ENCODE results near the gene ATP12A.

Gene ATP12A

GRCh38 chr13:24680258-24680920 is at the start of gene ATP12A:
ATP12A (plus strand) TSS chr13:24680408; CDS start chr13:24680744, 336 bp downstream.
- no peak for DNase-seq

- no peak for DNase-seq
These were observed 49.2 kb upstream of the ATP12A start for GRCh38 chr13:24630851-24631620.

GRCh38 chr13:24631922-24632321 is 48.3 kb upstream of the ATP12A start:
- no peak for DNase-seq

GRCh38 chr13:24632382-24633121 is 47.7 kb upstream of the ATP12A start:
- DNase-seq: no peak

- no peak for DNase-seq
These were observed 43.4 kb upstream of the ATP12A start for GRCh38 chr13:24636776-24637175.

GRCh38 chr13:24638096-24638495 is 42.1 kb upstream of the ATP12A start:
- DNase-seq: no peak

- DNase-seq: no peak
These were observed 39.5 kb upstream of the ATP12A start for GRCh38 chr13:24640752-24641151.

GRCh38 chr13:24642219-24642618 is 38.0 kb upstream of the ATP12A start:
- DNase-seq: no peak

GRCh38 chr13:24644036-24644435 is 36.2 kb upstream of the ATP12A start:
- no peak for DNase-seq

GRCh38 chr13:24648271-24648670 is 31.9 kb upstream of the ATP12A start:
- DNase-seq: no peak

GRCh38 chr13:24648983-24649687 is 31.1 kb upstream of the ATP12A start:
- DNase-seq: no peak

GRCh38 chr13:24649688-24650043 is 30.5 kb upstream of the ATP12A start:
- DNase-seq: no peak

GRCh38 chr13:24650161-24650560 is 30.0 kb upstream of the ATP12A start:
- DNase-seq: no peak

GRCh38 chr13:24651718-24652345 is 28.4 kb upstream of the ATP12A start:
- no peak for DNase-seq

- no peak for DNase-seq
These were observed 27.8 kb upstream of the ATP12A start for GRCh38 chr13:24652359-24652758.

GRCh38 chr13:24654741-24655140 is 25.5 kb upstream of the ATP12A start:
- DNase-seq: no peak

- DNase-seq: no peak
These were observed 21.0 kb upstream of the ATP12A start for GRCh38 chr13:24659239-24659638.

- no peak for DNase-seq
These were observed 20.0 kb upstream of the ATP12A start for GRCh38 chr13:24660023-24660741.

GRCh38 chr13:24661713-24662112 is 18.5 kb upstream of the ATP12A start:
- no peak for DNase-seq

GRCh38 chr13:24662195-24663088 is 17.8 kb upstream of the ATP12A start:
- no peak for DNase-seq

GRCh38 chr13:24663089-24663395 is 17.2 kb upstream of the ATP12A start:
- no peak for DNase-seq

Data from SW 1271 (cell line).